Germinal center (tissue), 1 donor: Measurements from ENCODE around the gene COA1.
"Not testable (repeated sequence)": the region's sequence is repeated elsewhere in the genome, so short reads cannot be mapped to it uniquely, and the experiment has no call there.

Source experiments
- DNase-seq: peaks from one replicate; pipeline ENCODE4 v3.0.0; 2012; ENCODE audit warnings: mixed read lengths, low spot score

The COA1 gene

GRCh38 chr7:43727003-43727402, 2.3 kb downstream of the COA1 start:
- DNase-seq, result no peak

GRCh38 chr7:43726466-43726865, 2.9 kb downstream of the COA1 start:
- DNase-seq, result no peak

GRCh38 chr7:43725251-43725650, 4.1 kb downstream of the COA1 start:
- no peak for DNase-seq

- DNase-seq, result no peak
These were observed 6.3 kb downstream of the COA1 start for GRCh38 chr7:43723007-43723341.

GRCh38 chr7:43721193-43721806, 8.0 kb downstream of the COA1 start:
- peak; percentile 45 for DNase-seq

- DNase-seq, result no peak
These were observed 12.7 kb downstream of the COA1 start for GRCh38 chr7:43716598-43716997.

- not testable (repeated sequence) for DNase-seq
These were observed 13.4 kb downstream of the COA1 start for GRCh38 chr7:43715966-43716365.

GRCh38 chr7:43711503-43711902, 17.8 kb downstream of the COA1 start:
- no peak for DNase-seq

GRCh38 chr7:43708055-43708454, 21.3 kb downstream of the COA1 start:
- not testable (repeated sequence) for DNase-seq

- DNase-seq, result no peak
These were observed 25.8 kb downstream of the COA1 start for GRCh38 chr7:43703573-43703972.

- no peak for DNase-seq
These were observed 26.3 kb downstream of the COA1 start for GRCh38 chr7:43702974-43703373.

- no peak for DNase-seq
These were observed 27.4 kb downstream of the COA1 start for GRCh38 chr7:43701929-43702328.

GRCh38 chr7:43701500-43701854, 27.8 kb downstream of the COA1 start:
- DNase-seq, result no peak

- DNase-seq, result no peak
These were observed 28.4 kb downstream of the COA1 start for GRCh38 chr7:43700646-43701499.

GRCh38 chr7:43700059-43700501, 29.2 kb downstream of the COA1 start:
- DNase-seq, result peak; percentile 36

- DNase-seq, result no peak
These were observed 30.7 kb downstream of the COA1 start for GRCh38 chr7:43698460-43699255.

- no peak for DNase-seq
These were observed 31.6 kb downstream of the COA1 start for GRCh38 chr7:43697690-43698089.

- DNase-seq, result no peak
These were observed 34.0 kb downstream of the COA1 start for GRCh38 chr7:43695365-43695764.

GRCh38 chr7:43694399-43694748, 34.9 kb downstream of the COA1 start:
- DNase-seq, result no peak

- DNase-seq, result no peak
These were observed 35.5 kb downstream of the COA1 start for GRCh38 chr7:43693687-43694398.

- DNase-seq, result no peak
These were observed 36.5 kb downstream of the COA1 start for GRCh38 chr7:43692582-43693373.

- DNase-seq, result no peak
These were observed 37.7 kb downstream of the COA1 start for GRCh38 chr7:43691611-43692010.
